ENCODE data around the gene IL1RL1.

DNA sequence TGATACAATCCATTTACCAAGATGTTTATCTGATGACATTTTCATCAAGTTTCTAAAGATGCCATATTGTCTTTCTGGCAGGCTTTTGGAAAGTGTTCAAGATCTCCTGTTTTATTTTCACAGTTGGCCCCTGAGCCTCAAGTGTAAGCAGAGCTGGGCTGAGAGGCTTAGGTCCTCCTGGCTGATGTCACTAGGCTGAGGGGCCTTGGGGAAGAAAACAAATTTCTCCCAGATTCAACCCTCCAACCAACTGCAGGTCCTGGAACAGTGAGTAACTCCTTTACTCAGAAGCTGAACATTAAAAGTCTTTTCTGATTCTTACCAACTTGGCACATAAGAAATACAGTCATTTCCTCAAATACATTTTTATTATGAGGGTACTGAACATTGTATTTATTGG, 14.9 kb upstream of the IL1RL1 start:
- TF ChIP-seq RORB (CRISPR knock-in tag; IDR thresholded peaks at IDR 0.05) (no peak), FOXP1 (CRISPR knock-in tag; IDR thresholded peaks at IDR 0.05; ENCODE audit: borderline replicate concordance) (no peak), ESRRA (CRISPR knock-in tag; IDR thresholded peaks at IDR 0.05; ENCODE audit: borderline replicate concordance) (no peak), E2F4 (CRISPR knock-in tag; IDR thresholded peaks at IDR 0.05; ENCODE audit: borderline replicate concordance, low read depth) (no peak), MYBL2 (CRISPR knock-in tag; IDR thresholded peaks at IDR 0.05) (no peak), USF1 (CRISPR knock-in tag; IDR thresholded peaks at IDR 0.05) (no peak), GABPB1 (CRISPR knock-in tag; IDR thresholded peaks at IDR 0.05) (no peak), TCF7 (CRISPR knock-in tag; IDR thresholded peaks at IDR 0.05; ENCODE audit: low read depth) (no peak)
- TF ChIP-seq, protein P1, sequence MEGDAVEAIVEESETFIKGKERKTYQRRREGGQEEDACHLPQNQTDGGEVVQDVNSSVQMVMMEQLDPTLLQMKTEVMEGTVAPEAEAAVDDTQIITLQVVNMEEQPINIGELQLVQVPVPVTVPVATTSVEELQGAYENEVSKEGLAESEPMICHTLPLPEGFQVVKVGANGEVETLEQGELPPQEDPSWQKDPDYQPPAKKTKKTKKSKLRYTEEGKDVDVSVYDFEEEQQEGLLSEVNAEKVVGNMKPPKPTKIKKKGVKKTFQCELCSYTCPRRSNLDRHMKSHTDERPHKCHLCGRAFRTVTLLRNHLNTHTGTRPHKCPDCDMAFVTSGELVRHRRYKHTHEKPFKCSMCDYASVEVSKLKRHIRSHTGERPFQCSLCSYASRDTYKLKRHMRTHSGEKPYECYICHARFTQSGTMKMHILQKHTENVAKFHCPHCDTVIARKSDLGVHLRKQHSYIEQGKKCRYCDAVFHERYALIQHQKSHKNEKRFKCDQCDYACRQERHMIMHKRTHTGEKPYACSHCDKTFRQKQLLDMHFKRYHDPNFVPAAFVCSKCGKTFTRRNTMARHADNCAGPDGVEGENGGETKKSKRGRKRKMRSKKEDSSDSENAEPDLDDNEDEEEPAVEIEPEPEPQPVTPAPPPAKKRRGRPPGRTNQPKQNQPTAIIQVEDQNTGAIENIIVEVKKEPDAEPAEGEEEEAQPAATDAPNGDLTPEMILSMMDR (IDR thresholded peaks at IDR 0.05): no peak
- TF ChIP-seq, protein P2, sequence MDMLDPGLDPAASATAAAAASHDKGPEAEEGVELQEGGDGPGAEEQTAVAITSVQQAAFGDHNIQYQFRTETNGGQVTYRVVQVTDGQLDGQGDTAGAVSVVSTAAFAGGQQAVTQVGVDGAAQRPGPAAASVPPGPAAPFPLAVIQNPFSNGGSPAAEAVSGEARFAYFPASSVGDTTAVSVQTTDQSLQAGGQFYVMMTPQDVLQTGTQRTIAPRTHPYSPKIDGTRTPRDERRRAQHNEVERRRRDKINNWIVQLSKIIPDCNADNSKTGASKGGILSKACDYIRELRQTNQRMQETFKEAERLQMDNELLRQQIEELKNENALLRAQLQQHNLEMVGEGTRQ (CRISPR knock-in tag; IDR thresholded peaks at IDR 0.05): no peak

Data from WTC11 (cell line).